ENCODE results near the gene LOXL1. TPM values are rescaled to one million over a fixed set of nuclear protein-coding genes. Genes with fewer than 3 reads are reported as not detected.

The LOXL1 gene
- total RNA-seq, 1 donor from 2014 or later: 67.2 TPM

DNA sequence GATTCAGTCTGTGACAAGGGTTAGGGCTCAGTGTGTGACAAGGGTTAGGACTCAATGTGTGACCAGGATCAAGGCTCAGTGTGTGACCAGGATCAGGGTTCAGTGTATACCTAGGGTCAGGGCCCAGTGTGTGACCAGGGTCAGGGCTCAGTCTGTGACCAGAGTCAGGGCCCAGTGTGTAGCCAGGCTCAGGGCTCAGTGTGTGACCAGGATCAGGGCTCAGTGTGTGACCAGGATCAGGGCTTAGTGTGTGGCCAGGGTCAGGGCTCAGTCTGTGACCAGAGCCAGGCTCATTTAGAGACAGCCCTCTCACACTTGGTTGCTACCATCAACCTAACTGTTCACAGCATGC lies 24.2 kb downstream of the LOXL1 start:
- Histone ChIP-seq H3K4me3 (ENCODE audit: low read depth, low read length) (no peak overlapping the region), H3K36me3 (ENCODE audit: control insufficient read depth, insufficient read depth, low read length) (peaks cover 4% of the 10 kb centered on the region), H3K27me3 (ENCODE audit: control insufficient read depth, insufficient read depth, low read length) (no peaks in the 10 kb centered on the region)
- DNase-seq (ENCODE audit: low read depth): no peak
- TF ChIP-seq, protein P1, sequence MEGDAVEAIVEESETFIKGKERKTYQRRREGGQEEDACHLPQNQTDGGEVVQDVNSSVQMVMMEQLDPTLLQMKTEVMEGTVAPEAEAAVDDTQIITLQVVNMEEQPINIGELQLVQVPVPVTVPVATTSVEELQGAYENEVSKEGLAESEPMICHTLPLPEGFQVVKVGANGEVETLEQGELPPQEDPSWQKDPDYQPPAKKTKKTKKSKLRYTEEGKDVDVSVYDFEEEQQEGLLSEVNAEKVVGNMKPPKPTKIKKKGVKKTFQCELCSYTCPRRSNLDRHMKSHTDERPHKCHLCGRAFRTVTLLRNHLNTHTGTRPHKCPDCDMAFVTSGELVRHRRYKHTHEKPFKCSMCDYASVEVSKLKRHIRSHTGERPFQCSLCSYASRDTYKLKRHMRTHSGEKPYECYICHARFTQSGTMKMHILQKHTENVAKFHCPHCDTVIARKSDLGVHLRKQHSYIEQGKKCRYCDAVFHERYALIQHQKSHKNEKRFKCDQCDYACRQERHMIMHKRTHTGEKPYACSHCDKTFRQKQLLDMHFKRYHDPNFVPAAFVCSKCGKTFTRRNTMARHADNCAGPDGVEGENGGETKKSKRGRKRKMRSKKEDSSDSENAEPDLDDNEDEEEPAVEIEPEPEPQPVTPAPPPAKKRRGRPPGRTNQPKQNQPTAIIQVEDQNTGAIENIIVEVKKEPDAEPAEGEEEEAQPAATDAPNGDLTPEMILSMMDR (IDR thresholded peaks at IDR 0.05; ENCODE audit: insufficient read depth, low read length, poor library complexity, severe bottlenecking): no peak

DNA sequence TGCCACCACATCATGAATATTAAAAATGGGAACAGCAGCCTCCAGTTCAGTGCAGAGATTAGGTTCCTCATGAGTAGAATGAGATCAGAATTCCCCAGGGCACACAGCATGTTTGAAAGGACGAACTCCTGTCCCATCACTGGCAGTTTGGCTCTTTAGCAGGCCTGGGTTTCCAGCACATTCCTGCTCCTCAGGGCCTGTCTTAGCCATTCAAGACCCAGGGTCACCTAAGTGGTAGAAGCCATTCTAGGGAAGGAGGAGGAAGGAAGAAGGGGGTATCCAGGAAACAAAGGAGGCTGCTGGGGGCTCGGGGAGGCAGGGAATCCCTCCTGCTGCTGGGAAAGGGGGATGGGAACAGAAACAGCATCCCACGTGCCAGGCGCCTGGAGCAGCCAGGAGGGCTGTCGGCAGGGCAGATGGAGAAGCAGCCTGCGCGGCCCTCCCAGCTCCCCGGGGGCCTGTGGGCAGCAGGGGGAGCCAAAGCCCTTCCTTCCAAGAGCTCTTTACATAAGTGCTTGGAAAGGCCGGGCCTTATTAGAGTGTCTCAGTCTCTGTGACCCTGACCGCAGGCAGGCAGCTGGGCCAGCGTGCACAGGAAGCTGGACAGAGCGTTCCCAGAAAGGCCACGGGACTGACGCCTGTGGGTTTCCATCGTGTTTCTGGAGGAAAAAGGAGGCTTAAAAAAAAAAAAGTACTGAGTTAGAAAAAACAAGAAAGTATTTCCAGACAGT lies 24.7 kb downstream of the LOXL1 start:
- H3K36me3 ChIP-seq (ENCODE audit: control insufficient read depth, insufficient read depth, low read length): peaks cover 4% of the 10 kb centered on the region
- no peaks in the 10 kb centered on the region for H3K27me3 ChIP-seq (ENCODE audit: control insufficient read depth, insufficient read depth, low read length)
- no peak overlapping the region for H3K4me3 ChIP-seq (ENCODE audit: low read depth, low read length)
- TF ChIP-seq, protein P1 (IDR thresholded peaks at IDR 0.05; ENCODE audit: insufficient read depth, low read length, poor library complexity, severe bottlenecking): peak; percentile 93
- DNase-seq (ENCODE audit: low read depth): peak; percentile 82

DNA sequence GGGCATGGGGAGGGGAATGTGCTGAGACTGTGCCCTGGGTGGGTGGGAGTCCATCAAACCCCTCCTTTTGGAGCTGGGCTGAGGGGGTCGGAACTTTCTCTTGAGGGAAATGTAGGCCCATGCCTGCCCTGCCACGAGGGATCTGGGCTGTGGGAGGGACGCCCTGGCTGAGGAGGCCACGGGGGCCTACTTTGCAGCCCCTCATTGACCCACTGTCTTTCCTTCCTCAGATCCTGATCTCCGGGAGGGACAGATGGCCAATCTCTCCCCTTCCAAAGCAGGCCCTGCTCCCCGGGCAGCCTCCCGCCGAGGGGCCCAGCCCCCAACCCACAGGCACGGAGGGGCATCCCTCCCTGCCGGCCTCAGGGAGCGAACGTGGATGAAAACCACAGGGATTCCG lies 25.3 kb downstream of the LOXL1 start:
- H3K36me3 ChIP-seq (ENCODE audit: control insufficient read depth, insufficient read depth, low read length): peaks cover 4% of the 10 kb centered on the region
- no peaks in the 10 kb centered on the region for H3K27me3 ChIP-seq (ENCODE audit: control insufficient read depth, insufficient read depth, low read length)
- DNase-seq (ENCODE audit: low read depth): no peak
- TF ChIP-seq, protein P1 (IDR thresholded peaks at IDR 0.05; ENCODE audit: insufficient read depth, low read length, poor library complexity, severe bottlenecking): no peak
- H3K4me3 ChIP-seq (ENCODE audit: low read depth, low read length): no peak overlapping the region

DNA sequence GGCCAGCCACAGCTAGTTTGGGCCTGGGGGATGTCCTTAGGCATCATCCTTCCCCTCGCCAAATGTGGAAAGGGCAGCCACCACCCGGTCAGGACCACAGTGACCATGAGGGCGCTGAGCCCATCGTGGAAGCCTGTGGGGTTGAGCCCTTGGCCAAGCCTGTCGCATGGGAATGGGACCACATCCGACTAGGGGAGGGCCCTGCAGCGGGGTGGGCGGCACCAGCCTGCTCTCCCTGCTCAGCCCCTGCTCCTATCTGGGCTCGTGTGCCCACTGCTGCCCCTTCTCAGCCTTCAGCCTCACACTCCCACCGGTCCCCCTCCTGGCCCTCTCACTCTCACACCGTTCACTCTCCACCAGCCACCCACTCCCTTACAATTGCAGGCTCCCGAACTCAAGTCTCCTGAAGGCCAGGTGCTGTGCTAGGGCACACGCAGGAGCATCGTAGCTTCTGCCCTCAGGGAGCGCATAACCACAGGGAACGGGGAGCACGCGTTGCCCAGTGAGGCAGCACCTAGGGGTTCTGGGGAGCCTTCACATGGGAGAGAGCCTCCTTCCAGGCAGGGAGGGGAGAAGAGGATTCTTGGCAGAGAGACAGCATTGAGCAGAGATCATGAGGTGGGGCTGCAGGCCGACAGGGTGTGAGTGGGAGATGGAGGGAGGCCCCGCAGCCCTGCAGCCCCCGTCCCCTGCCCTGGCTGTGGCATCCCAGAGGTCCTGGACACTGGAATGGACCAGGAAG lies 26.1 kb downstream of the LOXL1 start:
- H3K27me3 ChIP-seq (ENCODE audit: control insufficient read depth, insufficient read depth, low read length): no peaks in the 10 kb centered on the region
- TF ChIP-seq, protein P1 (IDR thresholded peaks at IDR 0.05; ENCODE audit: insufficient read depth, low read length, poor library complexity, severe bottlenecking): no peak
- peaks cover 3% of the 10 kb centered on the region for H3K36me3 ChIP-seq (ENCODE audit: control insufficient read depth, insufficient read depth, low read length)
- no peak for DNase-seq (ENCODE audit: low read depth)
- H3K4me3 ChIP-seq (ENCODE audit: low read depth, low read length): no peak overlapping the region

DNA sequence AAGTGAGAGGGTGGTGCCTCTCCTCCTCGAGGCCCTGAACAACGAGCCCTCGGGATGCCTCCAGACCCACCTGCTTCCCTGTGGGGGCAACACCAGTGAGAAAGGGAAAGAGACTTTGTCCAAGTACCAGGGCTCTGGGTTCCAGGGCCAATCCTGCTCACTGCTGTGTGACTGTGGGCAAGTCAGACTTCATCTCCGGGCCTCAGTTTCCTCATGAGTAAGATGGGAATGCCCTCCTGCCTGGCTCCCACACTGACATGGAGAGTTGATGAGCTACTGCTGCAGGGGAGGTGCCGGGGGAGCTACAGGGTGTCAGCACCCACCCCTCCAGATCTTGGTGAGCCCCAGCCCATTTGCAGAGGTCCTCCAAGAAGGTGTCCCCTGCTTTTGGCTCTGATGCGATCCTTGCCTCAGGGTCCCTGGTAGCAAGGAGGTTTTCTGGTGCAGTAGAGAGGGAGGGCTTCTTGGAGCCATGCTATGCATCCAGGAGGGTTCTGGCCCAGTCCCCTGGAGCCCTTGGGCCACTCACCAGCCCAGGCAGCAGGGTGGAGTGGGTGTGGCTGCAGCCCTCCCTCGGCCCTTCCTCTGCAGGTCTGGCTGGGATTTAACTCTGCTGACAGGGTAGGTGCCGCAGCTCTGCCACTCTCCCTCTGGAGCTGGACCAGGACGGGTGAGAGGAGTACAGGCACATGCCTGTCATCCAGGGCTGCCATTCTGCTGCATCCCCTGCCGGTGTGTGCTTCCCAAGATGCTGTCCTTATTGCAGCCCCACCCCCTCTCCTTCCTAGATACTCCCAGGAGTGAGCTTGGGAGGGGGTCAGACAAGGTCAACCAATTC lies 26.9 kb downstream of the LOXL1 start:
- peaks cover 3% of the 10 kb centered on the region for H3K36me3 ChIP-seq (ENCODE audit: control insufficient read depth, insufficient read depth, low read length)
- H3K27me3 ChIP-seq (ENCODE audit: control insufficient read depth, insufficient read depth, low read length): no peaks in the 10 kb centered on the region
- H3K4me3 ChIP-seq (ENCODE audit: low read depth, low read length): no peak overlapping the region
- TF ChIP-seq, protein P1 (IDR thresholded peaks at IDR 0.05; ENCODE audit: insufficient read depth, low read length, poor library complexity, severe bottlenecking): no peak
- DNase-seq (ENCODE audit: low read depth): no peak
